Neural cell (in vitro differentiated cells): ENCODE measurements around the gene AOAH.

Experiments used
- EP300 ChIP-seq: fragments of 450-650 bp; conservative IDR thresholded peaks from 2 replicates; pipeline ENCODE4 v1.6.1; 2014; ENCODE audit warnings: antibody characterized with exemption, mild to moderate bottlenecking, moderate library complexity; ENCODE audit not compliant: poor library complexity, severe bottlenecking
- EZH2 ChIP-seq: fragments of 200-600, 300-800 bp; shearing (Covaris generic), sonication (generic); IDR thresholded peaks from 2 replicates; pipeline ENCODE4 v1.6.1; 2014; ENCODE audit warnings: antibody characterized with exemption, low read length, borderline replicate concordance, mild to moderate bottlenecking; ENCODE audit not compliant: insufficient read depth, poor library complexity, severe bottlenecking
- POLR2AphosphoS5 ChIP-seq: IDR thresholded peaks from 2 replicates; pipeline ENCODE4 v1.6.1; 2012
- RAD21 ChIP-seq: fragments of 450-650 bp; conservative IDR thresholded peaks from 2 replicates; pipeline ENCODE4 v1.6.1; 2014; ENCODE audit warnings: antibody characterized with exemption, mild to moderate bottlenecking, moderate library complexity
- TF ChIP-seq, protein P1 (sequence below): fragments of 450-650 bp; IDR thresholded peaks from 2 replicates; pipeline ENCODE4 v1.5.1; 2014; ENCODE audit warnings: antibody characterized with exemption, mild to moderate bottlenecking, moderate library complexity; ENCODE audit not compliant: poor library complexity, severe bottlenecking
- TF ChIP-seq, protein P2 (sequence below): IDR thresholded peaks from 2 replicates; pipeline ENCODE4 v1.6.1; 2012; ENCODE audit warnings: borderline replicate concordance

- TF ChIP-seq, protein P1, sequence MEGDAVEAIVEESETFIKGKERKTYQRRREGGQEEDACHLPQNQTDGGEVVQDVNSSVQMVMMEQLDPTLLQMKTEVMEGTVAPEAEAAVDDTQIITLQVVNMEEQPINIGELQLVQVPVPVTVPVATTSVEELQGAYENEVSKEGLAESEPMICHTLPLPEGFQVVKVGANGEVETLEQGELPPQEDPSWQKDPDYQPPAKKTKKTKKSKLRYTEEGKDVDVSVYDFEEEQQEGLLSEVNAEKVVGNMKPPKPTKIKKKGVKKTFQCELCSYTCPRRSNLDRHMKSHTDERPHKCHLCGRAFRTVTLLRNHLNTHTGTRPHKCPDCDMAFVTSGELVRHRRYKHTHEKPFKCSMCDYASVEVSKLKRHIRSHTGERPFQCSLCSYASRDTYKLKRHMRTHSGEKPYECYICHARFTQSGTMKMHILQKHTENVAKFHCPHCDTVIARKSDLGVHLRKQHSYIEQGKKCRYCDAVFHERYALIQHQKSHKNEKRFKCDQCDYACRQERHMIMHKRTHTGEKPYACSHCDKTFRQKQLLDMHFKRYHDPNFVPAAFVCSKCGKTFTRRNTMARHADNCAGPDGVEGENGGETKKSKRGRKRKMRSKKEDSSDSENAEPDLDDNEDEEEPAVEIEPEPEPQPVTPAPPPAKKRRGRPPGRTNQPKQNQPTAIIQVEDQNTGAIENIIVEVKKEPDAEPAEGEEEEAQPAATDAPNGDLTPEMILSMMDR, result no peak
- TF ChIP-seq RAD21 (no peak), EP300 (no peak), EZH2 (no peak), POLR2AphosphoS5 (no peak)
- TF ChIP-seq, protein P2, sequence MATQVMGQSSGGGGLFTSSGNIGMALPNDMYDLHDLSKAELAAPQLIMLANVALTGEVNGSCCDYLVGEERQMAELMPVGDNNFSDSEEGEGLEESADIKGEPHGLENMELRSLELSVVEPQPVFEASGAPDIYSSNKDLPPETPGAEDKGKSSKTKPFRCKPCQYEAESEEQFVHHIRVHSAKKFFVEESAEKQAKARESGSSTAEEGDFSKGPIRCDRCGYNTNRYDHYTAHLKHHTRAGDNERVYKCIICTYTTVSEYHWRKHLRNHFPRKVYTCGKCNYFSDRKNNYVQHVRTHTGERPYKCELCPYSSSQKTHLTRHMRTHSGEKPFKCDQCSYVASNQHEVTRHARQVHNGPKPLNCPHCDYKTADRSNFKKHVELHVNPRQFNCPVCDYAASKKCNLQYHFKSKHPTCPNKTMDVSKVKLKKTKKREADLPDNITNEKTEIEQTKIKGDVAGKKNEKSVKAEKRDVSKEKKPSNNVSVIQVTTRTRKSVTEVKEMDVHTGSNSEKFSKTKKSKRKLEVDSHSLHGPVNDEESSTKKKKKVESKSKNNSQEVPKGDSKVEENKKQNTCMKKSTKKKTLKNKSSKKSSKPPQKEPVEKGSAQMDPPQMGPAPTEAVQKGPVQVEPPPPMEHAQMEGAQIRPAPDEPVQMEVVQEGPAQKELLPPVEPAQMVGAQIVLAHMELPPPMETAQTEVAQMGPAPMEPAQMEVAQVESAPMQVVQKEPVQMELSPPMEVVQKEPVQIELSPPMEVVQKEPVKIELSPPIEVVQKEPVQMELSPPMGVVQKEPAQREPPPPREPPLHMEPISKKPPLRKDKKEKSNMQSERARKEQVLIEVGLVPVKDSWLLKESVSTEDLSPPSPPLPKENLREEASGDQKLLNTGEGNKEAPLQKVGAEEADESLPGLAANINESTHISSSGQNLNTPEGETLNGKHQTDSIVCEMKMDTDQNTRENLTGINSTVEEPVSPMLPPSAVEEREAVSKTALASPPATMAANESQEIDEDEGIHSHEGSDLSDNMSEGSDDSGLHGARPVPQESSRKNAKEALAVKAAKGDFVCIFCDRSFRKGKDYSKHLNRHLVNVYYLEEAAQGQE, result no peak
Observed at GRCh38 chr7:36484265-36484664, 240.0 kb downstream of the AOAH start.
